Neuronal stem cell (in vitro differentiated cells): ENCODE measurements around the gene ART3. TPM values are rescaled to one million over a fixed set of nuclear protein-coding genes. Genes with fewer than 3 reads are reported as not detected.

Experiments
- DNase-seq: peaks from one replicate; pipeline ENCODE4 v3.0.0-alpha.2; 2013; ENCODE audit warnings: low spot score
- H2AFZ ChIP-seq: one replicate; pipeline ENCODE4 v1.6.1; 2013; ENCODE audit warnings: mild to moderate bottlenecking, low read length, inconsistent platforms
- H2AK5ac ChIP-seq: 2 replicates; pipeline ENCODE4 v1.6.1; 2013; ENCODE audit warnings: low read depth, mild to moderate bottlenecking, inconsistent platforms, low read length, moderate library complexity, mixed read lengths
- H2BK120ac ChIP-seq: 2 replicates; pipeline ENCODE4 v1.6.1; 2013; ENCODE audit warnings: low read depth, mild to moderate bottlenecking, inconsistent platforms, low read length, moderate library complexity, mixed read lengths
- H2BK12ac ChIP-seq: one replicate; pipeline ENCODE4 v1.6.1; 2013; ENCODE audit warnings: low read length, inconsistent platforms
- H2BK15ac ChIP-seq: 2 replicates; pipeline ENCODE4 v1.6.1; 2013; ENCODE audit warnings: mild to moderate bottlenecking, low read length, inconsistent platforms, mixed read lengths
- H2BK5ac ChIP-seq: one replicate; pipeline ENCODE4 v1.6.1; 2013; ENCODE audit warnings: inconsistent platforms, mild to moderate bottlenecking, low read length, moderate library complexity
- H3K14ac ChIP-seq: one replicate; pipeline ENCODE4 v1.6.1; 2013; ENCODE audit warnings: low read length, inconsistent platforms
- H3K18ac ChIP-seq: 2 replicates; pipeline ENCODE4 v1.6.1; 2013; ENCODE audit warnings: low read length, inconsistent platforms
- H3K23ac ChIP-seq: 2 replicates; pipeline ENCODE4 v1.6.1; 2013; ENCODE audit warnings: low read depth, mild to moderate bottlenecking, mixed read lengths, low read length, inconsistent platforms; ENCODE audit not compliant: poor library complexity
- H3K27ac ChIP-seq: replicated peaks from 3 replicates; pipeline ENCODE4 v1.5.1; 2013; ENCODE audit warnings: low read length, inconsistent platforms
- H3K27me3 ChIP-seq, 3 experiments: 2 replicates each; pipeline ENCODE4 v1.6.1; 2013; ENCODE audit warnings: low read length in 3 of 3, mild to moderate bottlenecking in 2 of 3, inconsistent platforms in 1 of 3, low read depth in 1 of 3, mixed read lengths in 1 of 3, moderate library complexity in 1 of 3; ENCODE audit not compliant: control insufficient read depth in 3 of 3, insufficient read depth in 3 of 3
- H3K36me3 ChIP-seq, 2 donors: replicated peaks in 1 of 2; 2 replicates each; pipeline ENCODE4 v1.6.1; 2013; ENCODE audit warnings: low read length in 2 of 2; ENCODE audit not compliant: control insufficient read depth in 2 of 2, insufficient read depth in 2 of 2
- H3K4ac ChIP-seq: 2 replicates; pipeline ENCODE4 v1.6.1; 2013; ENCODE audit warnings: inconsistent platforms, mild to moderate bottlenecking, low read length, moderate library complexity
- H3K4me1 ChIP-seq, 2 donors: 1 replicate in 1 of 2; 2 replicates in 1 of 2; pipeline ENCODE4 v1.6.1; 2013; ENCODE audit warnings: low read length in 2 of 2, low read depth in 1 of 2; ENCODE audit not compliant: control insufficient read depth in 2 of 2, insufficient read depth in 1 of 2
- H3K4me2 ChIP-seq: one replicate; pipeline ENCODE4 v1.6.1; 2013; ENCODE audit warnings: mild to moderate bottlenecking, low read length, inconsistent platforms; ENCODE audit not compliant: insufficient read depth, poor library complexity, severe bottlenecking
- H3K4me3 ChIP-seq, 2 donors: 2 replicates each; pipeline ENCODE4 v1.5.1; 2013; ENCODE audit warnings: low read length in 2 of 2, mild to moderate bottlenecking in 2 of 2, inconsistent platforms in 1 of 2, moderate library complexity in 1 of 2
- H3K79me1 ChIP-seq: one replicate; pipeline ENCODE4 v1.6.1; 2013; ENCODE audit warnings: low read depth, mild to moderate bottlenecking, inconsistent platforms, low read length, moderate library complexity
- H3K9ac ChIP-seq: one replicate; pipeline ENCODE4 v1.6.1; 2013; ENCODE audit warnings: mild to moderate bottlenecking, low read depth, low read length, inconsistent platforms; ENCODE audit not compliant: poor library complexity
- H3K9me3 ChIP-seq, 2 donors: replicated peaks in 1 of 2; 2 replicates each; pipeline versions ENCODE3 to v1.6.1; 2013; ENCODE audit warnings: low read length in 2 of 2, mild to moderate bottlenecking in 2 of 2, inconsistent platforms in 1 of 2, low read depth in 1 of 2, mixed read lengths in 1 of 2, moderate library complexity in 1 of 2; ENCODE audit not compliant: control insufficient read depth in 2 of 2, insufficient read depth in 1 of 2
- H4K8ac ChIP-seq: one replicate; pipeline ENCODE4 v1.6.1; 2013; ENCODE audit warnings: low read depth, mild to moderate bottlenecking, inconsistent platforms, low read length, moderate library complexity
- H4K91ac ChIP-seq: one replicate; pipeline ENCODE4 v1.6.1; 2013; ENCODE audit warnings: low read length, low read depth, mild to moderate bottlenecking, inconsistent platforms; ENCODE audit not compliant: poor library complexity
- WGBS, 2 donors: extraction: QIAGEN DNeasy Blood & Tissue Kit; methylation state at CpG; one replicate each; pipeline ENCODE4 v1.1.7; 2013; ENCODE audit warnings: missing lambda C conversion rate in 2 of 2, mixed read lengths in 1 of 2; ENCODE audit not compliant: insufficient read length in 2 of 2, insufficient replicate concordance in 1 of 2; ENCODE audit errors: extremely low coverage in 2 of 2; 5-methylcytosine and 5-hydroxymethylcytosine counted together
- polyA plus RNA-seq, 2 experiments: library from polyadenylated mRNA; stranded (reverse); fragments of 200-250 nt; gene quantifications; one replicate each; pipeline ENCODE4 v1.2.3, GENCODE V29; 2013

The ART3 gene, protein sequence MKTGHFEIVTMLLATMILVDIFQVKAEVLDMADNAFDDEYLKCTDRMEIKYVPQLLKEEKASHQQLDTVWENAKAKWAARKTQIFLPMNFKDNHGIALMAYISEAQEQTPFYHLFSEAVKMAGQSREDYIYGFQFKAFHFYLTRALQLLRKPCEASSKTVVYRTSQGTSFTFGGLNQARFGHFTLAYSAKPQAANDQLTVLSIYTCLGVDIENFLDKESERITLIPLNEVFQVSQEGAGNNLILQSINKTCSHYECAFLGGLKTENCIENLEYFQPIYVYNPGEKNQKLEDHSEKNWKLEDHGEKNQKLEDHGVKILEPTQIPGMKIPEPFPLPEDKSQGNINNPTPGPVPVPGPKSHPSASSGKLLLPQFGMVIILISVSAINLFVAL
- polyA plus RNA-seq (2013, experiment 1 of 2), result not detected
- not detected for polyA plus RNA-seq (2013, experiment 2 of 2)

DNA sequence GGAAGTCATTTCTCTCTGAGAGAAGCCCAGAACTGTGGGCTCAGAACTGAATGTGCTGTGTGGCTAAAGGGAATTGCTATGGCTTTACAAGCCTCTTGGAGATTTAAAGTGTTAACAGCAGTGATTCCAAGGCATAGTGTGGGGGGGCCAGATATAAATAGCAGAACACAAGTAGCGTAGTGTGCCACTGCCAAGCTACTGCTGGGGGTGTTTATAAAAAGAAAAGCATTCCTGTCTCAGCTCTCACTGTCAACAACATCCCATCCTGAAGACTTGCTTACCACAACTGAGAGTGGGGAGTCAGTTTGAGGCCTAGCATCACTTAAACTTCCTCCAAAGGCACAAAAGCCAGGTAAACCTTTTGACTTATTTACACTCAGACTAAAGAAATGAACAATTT is at the start of gene ART3:
TSS of gene ART3 (plus strand) at position 242 of the 400 bp plus-strand sequence. CDS start 1,181 bp downstream, outside the sequence.
- DNase-seq, result no peak
- H2AK5ac ChIP-seq, result no peak within 1 kb of the TSS
- H4K8ac ChIP-seq, result no peak within 1 kb of the TSS

DNA sequence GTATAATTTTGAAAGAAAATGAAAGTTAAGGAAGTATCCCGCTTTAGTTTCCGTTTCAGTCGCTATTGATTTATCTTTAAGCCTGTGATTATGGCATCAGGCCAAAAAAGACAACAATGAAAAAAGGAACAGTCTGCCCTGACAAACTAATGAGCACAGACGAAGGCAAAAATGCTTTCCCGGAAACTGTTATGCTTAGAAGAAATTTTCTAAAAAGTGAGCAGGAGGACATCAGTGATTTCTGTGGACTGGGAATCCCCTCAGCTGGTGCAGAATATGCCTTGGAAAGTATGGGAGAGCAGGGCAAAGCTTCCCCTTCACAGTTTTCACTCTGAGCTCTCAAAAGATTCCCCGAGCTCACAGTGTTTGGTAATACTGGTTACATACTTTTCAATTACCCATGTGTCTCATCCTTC is 46.2 kb upstream of the ART3 start:
- H3K4me3 ChIP-seq, result no peak overlapping the region
- no peak overlapping the region for H3K14ac ChIP-seq
- no peak overlapping the region for H2BK5ac ChIP-seq
- no peak overlapping the region for H3K4me2 ChIP-seq
- no peak overlapping the region for H3K23ac ChIP-seq
- H3K9ac ChIP-seq, result no peak overlapping the region
- no peak overlapping the region for H2BK120ac ChIP-seq
- H2AFZ ChIP-seq, result no peak overlapping the region
- no peak for DNase-seq
- no peak overlapping the region for H2AK5ac ChIP-seq
- no peak overlapping the region for H3K18ac ChIP-seq
- H3K36me3 ChIP-seq, result no peaks in the 10 kb centered on the region
- H4K91ac ChIP-seq, result no peak overlapping the region
- H2BK12ac ChIP-seq, result no peak overlapping the region
- H3K4ac ChIP-seq, result no peak overlapping the region
- no peaks in the 10 kb centered on the region for H3K4me1 ChIP-seq
- H3K27ac ChIP-seq, result no peak overlapping the region
- H3K9me3 ChIP-seq, result no peaks in the 10 kb centered on the region
- no CpG with 5 or more reads among the region's 6 CpGs for WGBS, 2 donors
- no peak overlapping the region for H2BK15ac ChIP-seq
- no peaks in the 10 kb centered on the region for H3K79me1 ChIP-seq
- H3K27me3 ChIP-seq, result peaks cover 0 to 52% (median 0%) of the 10 kb centered on the region in 3 experiments
- H4K8ac ChIP-seq, result no peak overlapping the region

More for the DNA sequence above, at the start of gene ART3:
- Histone ChIP-seq H3K27me3 (peaks cover 0 to 4% (median 0%) of the 10 kb centered on the region in 3 experiments), H2AFZ (no peak within 1 kb of the TSS), H2BK12ac (no peak within 1 kb of the TSS), H3K18ac (no peak within 1 kb of the TSS), H2BK120ac (no peak within 1 kb of the TSS), H3K4me2 (no peak within 1 kb of the TSS), H3K79me1 (no peaks in the 10 kb centered on the region), H3K4me1 (no peaks in the 10 kb centered on the region), H2BK15ac (no peak within 1 kb of the TSS), H3K4ac (no peak within 1 kb of the TSS), H3K14ac (no peak within 1 kb of the TSS), H3K23ac (no peak within 1 kb of the TSS), H4K91ac (no peak within 1 kb of the TSS), H3K36me3 (no peaks in the 10 kb centered on the region), H3K4me3 (no peak within 1 kb of the TSS), H2BK5ac (no peak within 1 kb of the TSS), H3K9me3 (no peaks in the 10 kb centered on the region), H3K27ac (no peak within 1 kb of the TSS), H3K9ac (no peak within 1 kb of the TSS)
- WGBS, 2 donors, result no CpG with 5 or more reads among the region's 1 CpG

DNA sequence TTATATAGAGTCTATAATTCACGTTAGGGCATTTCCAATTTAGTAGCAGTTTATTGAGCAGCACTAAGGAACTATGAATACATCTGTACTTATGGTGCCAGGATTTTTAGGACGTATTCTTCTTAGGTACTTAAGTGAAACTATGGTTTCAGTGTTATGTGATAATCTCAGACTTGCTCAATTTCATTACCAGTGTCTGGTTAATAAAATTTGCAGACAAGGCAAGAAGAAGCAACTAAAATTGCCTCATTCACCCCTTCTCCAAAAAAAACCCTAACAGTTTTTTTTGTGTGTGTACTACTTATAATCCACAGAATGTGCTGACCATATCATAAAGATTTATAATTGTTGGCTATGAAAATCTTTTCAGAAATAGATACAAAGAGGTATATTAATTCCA is 45.2 kb upstream of the ART3 start:
- no CpG with 5 or more reads among the region's 2 CpGs for whole genome bisulfite sequencing, 2 donors
- no peak overlapping the region for H3K4me2 ChIP-seq
- no peak overlapping the region for H2BK120ac ChIP-seq
- no peak overlapping the region for H3K18ac ChIP-seq
- no peak overlapping the region for H2BK12ac ChIP-seq
- no peak overlapping the region for H3K9ac ChIP-seq
- no peaks in the 10 kb centered on the region for H3K4me1 ChIP-seq
- peaks cover 0 to 51% (median 0%) of the 10 kb centered on the region in 3 experiments for H3K27me3 ChIP-seq
- no peaks in the 10 kb centered on the region for H3K79me1 ChIP-seq
- no peak overlapping the region for H3K14ac ChIP-seq
- H2BK5ac ChIP-seq, result no peak overlapping the region
- H4K8ac ChIP-seq, result no peak overlapping the region
- no peak for DNase-seq
- no peaks in the 10 kb centered on the region for H3K36me3 ChIP-seq
- H2BK15ac ChIP-seq, result no peak overlapping the region
- no peak overlapping the region for H3K27ac ChIP-seq
- no peak overlapping the region for H3K4me3 ChIP-seq
- no peak overlapping the region for H2AFZ ChIP-seq
- H3K4ac ChIP-seq, result no peak overlapping the region
- no peak overlapping the region for H3K23ac ChIP-seq
- H3K9me3 ChIP-seq, result no peaks in the 10 kb centered on the region
- no peak overlapping the region for H2AK5ac ChIP-seq
- H4K91ac ChIP-seq, result no peak overlapping the region

DNA sequence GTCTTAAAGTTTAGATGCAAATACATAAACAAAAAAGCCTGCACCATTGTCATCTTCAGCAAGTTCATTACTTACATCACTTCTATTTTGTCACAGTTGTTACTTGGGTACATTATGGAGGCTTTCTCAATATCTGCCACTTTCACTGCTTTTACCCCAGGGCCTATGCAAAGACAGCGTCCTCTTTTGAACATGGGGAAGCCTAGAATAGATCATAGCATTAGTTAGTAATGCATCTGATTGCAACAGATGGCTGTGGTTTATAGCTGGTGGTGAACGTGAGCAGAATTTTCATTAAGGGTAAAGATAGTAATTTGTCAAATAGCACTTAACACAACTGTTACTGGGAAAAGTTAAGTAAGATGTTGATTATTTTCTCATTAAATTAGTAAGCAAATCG is 39.4 kb upstream of the ART3 start:
- Histone ChIP-seq H3K4ac (no peak overlapping the region), H3K9me3 (no peaks in the 10 kb centered on the region), H3K23ac (no peak overlapping the region), H4K91ac (no peak overlapping the region), H2BK12ac (no peak overlapping the region), H3K4me2 (no peak overlapping the region), H3K9ac (no peak overlapping the region), H2AFZ (no peak overlapping the region), H3K18ac (no peak overlapping the region), H3K14ac (no peak overlapping the region), H3K27me3 (peaks cover 0 to 23% (median 0%) of the 10 kb centered on the region in 3 experiments), H3K27ac (no peak overlapping the region), H3K4me3 (no peak overlapping the region), H3K79me1 (no peaks in the 10 kb centered on the region), H2AK5ac (no peak overlapping the region), H3K36me3 (no peaks in the 10 kb centered on the region), H2BK15ac (no peak overlapping the region), H2BK120ac (no peak overlapping the region), H4K8ac (no peak overlapping the region), H2BK5ac (no peak overlapping the region), H3K4me1 (no peaks in the 10 kb centered on the region)
- no peak for DNase-seq
- WGBS, 2 donors, result no CpG with 5 or more reads among the region's 3 CpGs
